ENCODE data around the gene ARL3.

GRCh38 chr10:102657451-102657850 lies 56.7 kb downstream of the ARL3 start:
- TF ChIP-seq CTCF (IDR thresholded peaks at IDR 0.05 in 8 of 11, conservative IDR thresholded peaks at IDR 0.05 in 3 of 11) (no peak), POLR2AphosphoS5 (IDR thresholded peaks at IDR 0.05) (no peak), POLR2A (IDR thresholded peaks at IDR 0.05) (no peak)
